Left ventricle myocardium superior (tissue), 1 donor: ENCODE data around the gene RELL1. TPM values are rescaled to one million over a fixed set of nuclear protein-coding genes. Genes with fewer than 3 reads are reported as not detected.

Experiments used
- ATAC-seq: fragments of 200-7000 bp; cut with Tn5 transposase; one replicate; pipeline ENCODE4 v1.9.1; 2020; ENCODE audit warnings: mild to moderate bottlenecking, moderate library complexity
- DNase-seq: peaks from one replicate; pipeline ENCODE4 v3.0.0-alpha.2; 2020
- intact Hi-C: fragments of 100-400 bp; cut with micrococcal nuclease; formaldehyde crosslinking; loops from one replicate; pipeline ENCODE4 v1.11.0; 2022
- total RNA-seq: library from RNA; stranded (reverse); fragmentation: NEBNext Ultra II Directional; extraction: Animal tissue kit (Norgen Biotek cat#: 25700); gene quantifications from one replicate; pipeline ENCODE4 v1.2.1, GENCODE V29; 2021
- donor health status: DM: no; HTN: yes; CAD: no; lungs with severe emphysema.

Gene RELL1
- total RNA-seq, 1 donor from 2014 or later: 21.9 TPM

DNA sequence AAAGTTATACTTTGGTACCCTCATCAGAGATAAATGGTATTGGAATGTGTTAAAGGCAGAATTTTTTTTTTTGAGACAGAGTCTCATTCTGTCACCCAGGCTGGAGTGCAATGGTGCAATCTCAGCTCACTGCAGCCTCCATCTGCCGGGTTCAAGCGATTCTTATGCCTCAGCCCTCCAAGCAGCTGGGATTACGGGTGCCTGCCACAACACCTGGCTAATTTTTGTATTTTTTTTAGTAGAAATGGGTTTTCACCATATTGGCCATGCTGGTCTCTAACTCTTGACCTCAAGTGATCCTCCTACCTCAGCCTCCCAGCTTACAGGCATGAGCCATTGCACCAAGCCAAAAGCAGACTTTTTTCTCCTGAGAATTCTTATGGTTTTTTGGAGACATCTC, 11.4 kb upstream of the RELL1 start:
- DNase-seq (no peak), ATAC-seq (no peak)
- intact Hi-C loops: no loop called here

DNA sequence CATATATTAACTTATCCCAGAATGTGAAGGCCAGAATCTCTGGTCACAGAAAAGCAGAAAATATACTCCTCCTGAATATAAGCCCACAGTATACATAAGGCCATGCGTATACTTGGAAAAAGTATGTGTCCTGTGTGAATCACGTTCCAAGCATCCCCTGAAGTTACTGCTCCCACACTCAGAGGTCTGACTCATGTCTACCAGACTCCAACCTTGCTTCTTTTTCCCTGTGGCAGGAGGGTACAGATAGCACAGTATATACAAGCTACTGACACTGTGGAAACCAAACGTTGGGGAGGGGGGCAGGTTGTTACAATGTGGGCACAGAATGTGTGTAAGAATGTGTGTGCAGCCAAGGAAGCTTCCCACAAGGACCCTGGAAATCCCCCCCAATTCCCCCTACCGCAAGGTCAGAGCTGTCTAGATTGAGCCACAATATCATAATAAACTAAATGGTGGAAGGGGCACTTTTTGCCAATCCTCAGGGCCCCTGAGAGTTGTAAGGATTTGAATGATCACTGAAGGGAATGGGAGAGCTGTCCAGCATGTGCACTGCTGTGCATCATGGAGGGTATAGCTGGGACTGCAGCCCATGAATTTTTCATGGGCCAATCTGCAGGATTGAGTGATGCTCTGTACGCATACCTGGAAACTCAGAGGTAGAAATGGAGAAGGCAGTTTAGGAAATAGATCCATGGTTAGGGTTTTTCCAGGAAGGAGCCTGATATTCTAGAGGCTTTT, 7.4 kb upstream of the RELL1 start:
- no peak for DNase-seq
- ATAC-seq: no peak
- intact Hi-C loops: no loop called here

DNA sequence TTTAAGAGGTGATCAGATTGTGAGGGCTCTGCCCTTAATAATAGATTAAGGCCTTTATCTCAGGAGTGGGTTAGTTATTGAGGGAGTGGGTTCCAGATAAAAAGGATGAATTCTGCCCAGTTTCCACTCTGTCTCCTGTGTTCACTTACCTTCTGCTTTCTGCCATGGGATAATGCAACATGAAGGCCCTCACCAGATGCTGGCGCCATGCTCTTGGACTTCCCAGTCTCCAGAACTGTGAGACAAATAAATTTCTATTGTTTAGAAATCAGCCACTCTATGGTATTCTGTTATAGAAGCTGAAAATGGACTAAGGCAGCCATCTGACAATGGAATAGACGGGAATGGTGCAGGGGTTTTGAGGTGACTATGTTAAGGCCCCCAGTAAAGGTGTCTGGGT, 6.9 kb upstream of the RELL1 start:
- no peak for ATAC-seq

DNA sequence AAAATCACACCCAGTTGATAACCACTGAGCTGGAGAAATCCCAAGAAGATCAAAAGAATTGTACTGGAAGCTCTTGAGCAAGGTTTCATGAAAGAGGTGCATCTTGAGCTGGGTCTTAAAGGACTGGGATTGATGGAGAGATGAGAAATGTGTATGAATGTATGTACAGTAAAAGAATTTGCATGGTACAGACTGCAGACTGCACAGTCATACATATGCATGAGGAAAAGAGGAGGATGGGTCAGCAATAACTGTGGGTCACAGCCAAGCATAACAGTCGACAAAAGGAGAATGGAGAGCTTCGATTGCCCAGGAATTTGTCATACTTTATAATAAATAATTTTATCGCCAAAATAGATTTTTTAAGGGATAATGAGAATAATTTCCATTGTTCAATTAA, 4.8 kb upstream of the RELL1 start:
- ATAC-seq (no peak), DNase-seq (no peak)
- intact Hi-C loops: no loop called here

More for the DNA sequence above, 6.9 kb upstream of the RELL1 start:
- no peak for DNase-seq
- intact Hi-C loops: no loop called here

DNA sequence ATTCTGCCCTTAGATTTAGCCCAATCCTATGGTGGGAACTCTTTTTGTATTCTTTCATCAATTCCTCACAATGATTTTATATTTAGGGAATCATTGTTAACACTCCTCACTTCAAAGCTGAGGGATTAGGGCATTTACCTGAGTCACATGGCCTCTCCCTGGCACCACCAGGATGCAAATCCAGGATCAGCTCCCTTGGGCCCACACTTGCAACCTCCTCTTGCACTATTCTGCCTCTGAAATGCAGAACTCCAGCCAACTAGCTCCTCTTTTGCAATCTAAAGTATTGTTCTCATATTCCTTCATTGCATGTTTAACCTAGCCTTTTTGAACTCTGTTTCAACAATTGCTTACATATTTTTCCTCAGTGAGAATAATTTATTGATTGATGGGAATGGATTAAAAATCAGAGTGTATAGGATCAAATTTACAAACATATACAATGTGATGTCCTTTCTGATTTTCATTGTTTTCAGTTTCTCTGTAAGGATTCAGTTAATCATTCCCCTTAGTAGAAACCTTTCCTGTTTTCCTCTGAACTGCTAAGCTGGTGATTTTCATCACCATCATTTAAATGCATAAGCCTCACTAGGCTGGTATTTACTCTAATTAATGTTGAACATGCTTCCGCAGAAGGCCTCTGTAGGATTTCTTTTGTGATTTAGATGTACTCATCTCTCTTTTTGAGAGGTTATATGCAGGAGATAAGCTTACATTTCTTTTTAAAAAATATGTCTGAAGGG, 3.3 kb upstream of the RELL1 start:
- intact Hi-C loops: no loop called here
- DNase-seq (no peak), ATAC-seq (no peak)

DNA sequence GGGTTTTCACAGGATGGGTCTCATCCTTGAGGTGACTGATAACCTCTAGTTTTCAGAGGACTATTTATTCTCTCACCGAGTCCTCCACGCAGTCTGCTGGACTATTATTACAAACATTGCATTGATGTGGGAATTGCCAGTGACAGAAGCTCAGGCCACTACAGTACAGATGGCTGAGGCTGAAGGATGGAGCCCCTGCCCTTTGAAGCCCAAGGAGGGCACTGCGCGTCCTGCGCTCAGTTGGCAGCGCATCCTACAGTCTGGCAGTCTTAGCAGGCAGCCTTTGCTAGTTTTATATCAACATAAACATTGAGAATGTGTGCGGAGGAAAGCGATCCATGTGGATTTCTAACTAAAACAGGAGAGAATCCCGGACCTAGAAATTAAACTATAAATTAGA, 1.5 kb upstream of the RELL1 start:
- DNase-seq (no peak), ATAC-seq (no peak)
- intact Hi-C loops: no loop called here

DNA sequence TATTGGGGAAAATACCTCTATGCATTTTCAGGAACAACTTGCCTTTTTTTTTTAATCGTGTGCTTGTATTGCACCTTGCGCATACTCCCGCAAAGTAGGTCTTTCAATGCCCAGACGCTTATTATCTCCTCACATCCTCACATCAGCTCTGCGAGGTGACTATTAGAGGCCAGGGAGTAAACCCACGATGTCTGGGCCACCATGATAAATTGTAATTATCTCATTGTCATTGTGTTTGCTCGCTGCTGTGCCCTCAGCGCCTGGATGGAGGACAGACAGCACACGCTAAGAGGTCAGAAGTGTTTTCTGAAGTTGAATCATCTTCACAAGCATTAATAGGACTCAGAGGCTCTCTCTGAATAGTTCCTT, 1.0 kb upstream of the RELL1 start:
- DNase-seq (no peak), ATAC-seq (no peak)
- intact Hi-C loops: no loop called here

DNA sequence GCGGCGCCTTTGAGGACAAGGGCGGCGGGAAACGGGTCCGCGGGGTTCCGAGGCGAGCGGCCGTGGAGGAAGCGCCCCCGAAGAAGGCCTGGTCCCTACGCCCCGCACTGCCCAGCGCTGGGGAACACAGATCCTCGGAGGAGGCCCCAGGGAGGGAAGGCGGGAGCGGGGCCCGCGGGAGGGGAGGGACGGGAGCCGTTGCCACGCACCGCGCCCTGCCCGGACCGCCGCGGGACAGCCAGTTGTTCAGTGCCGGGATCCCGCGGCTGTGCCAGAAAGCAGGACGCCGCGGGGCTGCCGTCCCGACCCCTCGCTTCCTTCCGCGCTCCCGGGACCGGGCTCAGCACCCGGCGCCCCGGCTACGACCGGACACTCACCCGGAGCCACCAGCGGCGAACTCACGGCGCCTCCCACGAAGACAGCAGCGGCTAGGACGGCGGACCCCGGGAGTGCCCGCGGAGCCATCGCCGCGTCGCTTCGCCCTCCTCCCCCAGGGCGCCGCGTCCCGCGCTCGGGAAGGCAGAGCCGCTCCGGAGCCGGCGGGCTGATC, 278 bp downstream of the RELL1 start:
- peak; percentile 78 for DNase-seq
- peak; percentile 51 for ATAC-seq
- intact Hi-C loops: no loop called here

DNA sequence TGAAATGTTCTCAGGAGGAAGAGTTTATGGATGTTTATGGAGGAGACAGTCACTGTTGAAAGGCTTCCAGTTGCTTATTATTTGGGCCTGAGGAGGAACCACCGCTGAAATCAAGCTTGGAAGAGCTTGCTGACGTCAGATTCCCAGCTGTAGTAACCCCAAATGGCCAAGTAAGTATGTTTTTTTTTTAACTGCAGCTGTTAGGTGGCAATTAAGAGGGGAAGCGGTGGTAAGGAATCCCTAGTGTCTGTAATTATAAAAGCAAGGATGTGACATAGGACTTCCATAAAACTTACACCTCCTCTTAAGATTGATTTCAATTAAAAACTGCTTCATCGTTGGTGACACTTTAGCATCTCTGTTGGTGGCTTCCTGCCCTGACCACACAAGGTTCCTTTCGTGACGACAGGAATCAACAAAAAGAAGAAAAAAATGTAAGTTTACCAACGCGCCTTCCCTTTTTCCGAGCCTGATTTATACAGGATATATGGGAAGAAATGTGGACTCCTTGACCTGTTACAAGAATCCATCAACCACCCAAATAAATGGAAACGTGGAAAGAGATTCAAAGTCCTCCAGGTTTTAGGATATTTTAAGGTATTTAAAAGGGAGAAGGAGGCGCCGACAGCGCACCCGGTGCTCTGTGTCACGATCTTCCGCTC, 884 bp downstream of the RELL1 start:
- intact Hi-C loops: no loop called here
- ATAC-seq: no peak
- no peak for DNase-seq

DNA sequence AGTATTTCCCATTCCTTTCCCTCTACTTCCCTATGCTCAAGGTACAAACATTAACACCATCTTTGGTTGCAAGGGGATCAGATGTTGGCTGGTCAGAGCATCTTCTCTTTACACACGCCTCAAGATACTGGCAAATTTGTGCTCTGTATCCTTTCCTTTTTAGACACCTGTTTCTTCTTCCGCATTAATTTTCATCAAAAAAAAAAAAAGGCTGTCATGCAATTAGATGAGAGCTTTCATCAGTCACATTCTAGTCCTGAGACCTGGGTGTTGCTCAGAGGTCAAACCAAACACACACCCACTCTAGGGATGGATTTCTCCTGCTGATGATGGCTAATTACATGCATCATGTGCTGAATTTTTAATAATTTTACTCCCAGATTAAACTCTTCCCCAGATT, 2.0 kb downstream of the RELL1 start:
- DNase-seq: no peak
- intact Hi-C loops: no loop called here
- ATAC-seq: no peak

DNA sequence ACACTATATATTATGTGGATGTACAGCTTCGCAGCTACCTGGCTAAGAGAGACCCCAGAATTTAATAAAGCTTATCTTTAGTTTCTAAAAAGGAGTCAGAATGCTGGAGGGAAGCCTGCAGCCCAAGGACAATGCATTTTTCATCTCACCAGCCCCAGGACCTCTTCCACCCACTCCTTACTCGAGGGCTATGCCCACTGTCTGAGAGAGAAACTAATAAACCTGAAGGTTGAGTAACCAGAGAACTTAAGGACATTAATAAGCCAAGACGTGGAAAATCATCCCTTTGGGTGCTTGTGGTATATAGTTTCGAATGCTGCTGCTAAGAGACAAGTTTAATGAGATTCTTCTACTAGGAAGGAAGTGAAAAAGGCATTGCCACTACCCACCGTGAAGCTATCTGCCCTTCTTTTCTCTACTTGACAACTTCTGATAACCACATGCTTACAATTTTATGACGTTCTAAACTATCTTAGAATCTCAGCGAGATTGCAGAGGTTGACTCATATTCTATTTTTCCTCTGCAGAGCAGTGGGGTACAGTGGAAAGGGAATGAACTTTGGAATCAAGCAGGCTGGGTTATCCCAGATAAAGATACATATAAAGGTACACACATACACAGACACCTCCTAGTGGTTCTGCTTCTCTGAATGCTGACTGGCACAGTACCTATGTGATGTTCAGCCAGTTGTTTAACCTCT, 3.3 kb downstream of the RELL1 start:
- DNase-seq (no peak), ATAC-seq (no peak)
- intact Hi-C loops: no loop called here

DNA sequence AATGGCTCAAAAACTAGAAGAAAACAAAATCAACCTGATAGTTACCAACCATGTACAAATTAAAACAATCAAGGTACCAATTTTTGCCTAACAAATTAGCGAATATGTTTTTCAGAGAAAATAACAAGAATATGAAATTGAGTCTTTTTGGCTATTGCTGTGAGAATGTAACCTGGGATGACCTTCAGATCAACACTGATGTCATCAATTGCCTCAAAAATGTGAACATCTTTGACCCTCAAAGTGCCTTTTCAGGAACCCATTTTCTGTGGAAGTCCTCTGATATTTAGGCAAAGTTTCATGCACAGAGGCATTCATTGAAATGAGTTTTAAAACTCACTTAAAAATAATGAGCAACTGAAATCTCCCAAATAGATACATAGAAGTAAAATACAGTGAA, 6.1 kb downstream of the RELL1 start:
- intact Hi-C loops: no loop called here
- DNase-seq: no peak
- no peak for ATAC-seq

DNA sequence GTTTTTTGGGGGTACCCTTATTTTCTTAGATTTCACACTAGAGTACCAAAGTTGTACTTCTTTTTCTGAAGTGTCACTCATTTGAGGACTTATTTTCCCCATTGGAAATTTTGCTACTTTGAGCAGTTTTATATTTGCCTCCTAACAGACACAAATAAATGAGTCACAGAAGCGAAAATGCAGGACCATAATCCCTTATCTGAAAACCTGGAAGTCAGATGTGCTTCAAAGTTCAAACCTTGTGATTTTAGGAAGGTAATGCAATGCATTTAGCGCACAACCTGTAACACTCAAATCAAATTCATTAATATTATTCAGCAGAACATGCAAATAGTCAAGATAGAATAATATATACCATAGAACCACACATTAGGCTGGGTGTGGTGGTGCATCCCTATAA, 6.9 kb downstream of the RELL1 start:
- intact Hi-C loops: no loop called here

DNA sequence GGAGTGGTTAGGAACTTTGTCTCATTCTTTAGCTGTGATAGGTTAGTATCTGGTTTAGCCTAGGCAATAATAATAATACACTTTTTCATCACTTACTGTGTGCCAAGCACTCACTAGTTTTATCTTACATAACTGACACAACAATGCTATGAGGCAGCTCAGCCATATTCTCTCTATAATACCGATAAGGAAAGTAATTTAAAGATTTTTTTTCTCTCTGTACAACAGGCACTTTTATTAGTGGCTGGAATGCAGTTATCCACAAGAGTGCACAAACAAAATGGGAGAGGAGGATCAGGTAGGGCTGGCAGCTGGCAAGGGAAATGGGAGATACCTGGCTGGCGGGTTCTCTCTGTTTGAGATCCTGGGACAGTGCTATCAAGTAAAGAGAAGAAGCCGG, 7.6 kb downstream of the RELL1 start:
- intact Hi-C loops: no loop called here
- ATAC-seq: peak; percentile 26
- no peak for DNase-seq

More for the DNA sequence above, 6.9 kb downstream of the RELL1 start:
- ATAC-seq (no peak), DNase-seq (no peak)

DNA sequence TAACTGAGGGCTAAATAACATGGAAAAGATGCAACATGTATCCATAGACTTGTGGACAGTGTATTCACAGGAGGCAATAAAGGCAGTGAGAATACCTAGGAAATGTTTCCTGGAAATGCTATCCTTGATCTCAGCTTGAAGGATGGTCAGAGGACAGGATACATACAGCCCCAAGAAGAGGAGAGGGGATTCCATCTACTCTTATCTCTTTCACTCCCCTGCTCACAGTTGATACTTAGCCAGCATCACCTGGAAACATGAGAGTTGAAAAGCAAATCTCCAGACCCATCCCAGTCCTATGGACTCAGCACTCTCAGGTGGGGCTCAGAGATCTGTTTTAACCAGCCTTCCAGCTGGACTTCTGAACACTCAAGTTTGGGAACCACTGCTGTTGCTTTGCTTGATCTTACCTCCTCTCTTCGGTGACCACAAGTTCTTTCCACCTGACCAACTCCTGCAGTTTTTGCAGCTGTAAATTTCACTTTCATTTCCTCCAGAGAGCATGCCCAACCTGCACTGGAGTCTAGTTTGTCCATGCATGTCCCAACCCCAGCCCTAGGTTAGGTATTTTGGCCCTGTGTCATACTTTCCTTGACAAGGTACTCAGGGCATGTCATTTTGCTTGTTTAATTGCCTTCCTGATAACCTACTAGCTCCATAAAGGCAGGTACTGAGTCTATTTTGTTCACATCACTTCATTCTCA, 10.4 kb downstream of the RELL1 start:
- ATAC-seq (no peak), DNase-seq (no peak)
- intact Hi-C loops: no loop called here

DNA sequence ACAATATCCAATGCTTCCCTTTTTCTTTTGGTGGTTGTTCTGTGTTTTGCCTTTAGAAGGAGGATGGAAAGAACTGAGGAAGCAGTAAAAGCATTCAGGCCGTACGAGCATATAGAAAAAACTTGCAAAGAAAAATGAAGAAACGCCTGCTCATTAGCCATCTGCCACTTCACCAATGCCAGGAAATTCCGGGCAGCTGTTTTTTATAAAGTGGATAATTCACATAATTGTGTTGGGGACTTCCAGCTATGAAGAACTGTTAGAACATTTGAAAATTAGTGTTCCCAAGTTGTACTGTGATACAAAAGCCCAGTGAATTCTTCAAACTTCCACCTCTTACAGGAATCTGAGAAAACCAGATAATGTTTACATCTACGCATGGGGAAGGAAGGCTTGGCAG, 11.7 kb downstream of the RELL1 start:
- intact Hi-C loops: no loop called here
- DNase-seq (no peak), ATAC-seq (no peak)

DNA sequence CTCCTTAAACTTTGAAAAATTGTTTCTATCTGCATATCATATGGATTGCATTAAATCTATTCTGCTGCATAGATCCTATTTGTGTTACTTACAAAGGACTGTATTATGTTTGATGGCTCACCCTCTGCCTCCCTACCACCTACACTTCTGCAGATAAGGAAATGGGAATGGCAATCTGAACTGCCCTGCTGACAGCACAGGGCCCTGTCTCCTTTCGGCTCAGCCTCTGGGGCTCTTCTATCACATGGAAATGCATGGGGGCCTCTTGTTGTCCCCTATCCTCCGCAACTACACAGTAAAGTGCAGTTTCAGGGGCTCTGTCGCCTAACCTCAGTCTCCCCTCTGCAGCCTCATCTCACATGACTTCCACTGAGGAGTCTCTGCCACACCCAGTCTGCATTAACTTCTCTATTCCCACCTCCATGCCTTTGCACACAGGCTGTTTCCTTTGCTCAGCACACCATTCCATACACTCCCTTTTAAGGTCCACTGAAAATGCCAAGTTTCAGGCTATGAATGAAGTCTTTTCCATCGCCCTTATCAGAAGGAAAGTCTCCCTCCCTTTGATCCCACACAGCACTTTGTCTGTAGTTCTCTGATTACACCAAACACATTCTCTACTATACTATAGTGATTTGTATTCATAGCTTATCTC, 12.5 kb downstream of the RELL1 start:
- intact Hi-C loops: no loop called here
- DNase-seq: no peak
- ATAC-seq: peak; percentile 51

DNA sequence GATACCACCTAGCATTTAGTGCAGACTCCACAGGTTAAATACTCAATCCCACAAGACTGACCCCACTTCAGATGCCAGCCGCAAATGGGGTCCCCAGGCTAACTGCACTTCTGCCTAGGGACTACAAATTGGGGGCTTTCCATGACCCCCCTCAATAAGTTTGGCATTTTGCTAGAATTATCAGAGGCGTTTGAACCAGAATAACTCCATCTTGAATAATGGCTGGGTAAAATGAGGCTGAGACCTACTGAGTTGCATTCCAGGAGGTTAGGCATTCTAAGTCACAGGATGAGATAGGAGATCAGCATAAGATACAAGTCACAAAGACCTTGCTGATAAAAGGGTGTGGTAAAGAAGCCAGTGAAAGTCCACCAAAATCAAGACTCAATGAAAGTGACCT, 15.1 kb downstream of the RELL1 start:
- intact Hi-C loops: no loop called here
- DNase-seq (no peak), ATAC-seq (no peak)

DNA sequence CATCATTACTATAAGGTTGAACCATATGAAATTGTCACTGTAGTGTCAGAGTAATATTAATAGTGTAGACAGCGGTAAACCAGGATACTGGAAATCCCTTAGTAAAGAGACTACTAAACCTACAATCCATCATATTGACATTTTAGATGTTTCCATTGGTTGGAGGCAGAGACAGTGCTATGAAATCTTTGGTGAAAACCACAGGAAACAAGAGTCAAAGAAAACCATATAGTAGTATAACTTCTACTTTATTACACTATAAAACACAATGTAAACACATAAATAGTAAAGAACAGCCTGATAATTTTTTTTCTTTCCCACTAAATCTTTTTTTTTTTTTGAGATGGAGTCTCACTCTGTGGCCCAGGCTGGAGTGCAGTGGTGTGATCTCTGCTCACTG, 15.9 kb downstream of the RELL1 start:
- intact Hi-C loops: no loop called here
- no peak for ATAC-seq
- no peak for DNase-seq
